Posterior cingulate gyrus (tissue), 11 donors: ENCODE measurements around the gene NAA60.
"Not testable (repeated sequence)": the region's sequence is repeated elsewhere in the genome, so short reads cannot be mapped to it uniquely, and the experiment has no call there.

Experiments used
- DNase-seq, 10 donors: peaks; one replicate each; pipeline versions ENCODE4 v3.0.0 to v3.0.0-alpha.2; 2020 to 2021; ENCODE audit warnings: mixed read lengths in 3 of 10
- intact Hi-C: fragments of 100-400 bp; cut with DNase I; formaldehyde crosslinking; loops from one replicate; pipeline ENCODE4 v1.15.1; 2023

NAA60 gene

DNA sequence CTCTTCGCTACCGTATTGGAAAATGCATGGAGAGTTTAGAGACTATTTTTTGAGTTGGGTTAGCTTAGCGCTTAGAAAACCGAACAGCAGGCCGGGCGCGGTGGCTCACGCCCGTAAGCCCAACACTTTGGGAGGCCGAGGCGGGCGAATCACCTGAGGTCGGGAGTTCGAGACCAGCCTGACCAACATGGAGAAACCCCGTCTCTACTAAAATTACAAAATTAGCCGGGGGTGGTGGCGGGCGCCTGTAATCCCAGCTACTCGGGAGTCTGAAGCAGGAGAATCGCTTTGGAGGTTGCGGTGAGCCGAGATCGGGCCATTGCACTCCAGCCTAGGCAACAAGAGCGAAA is 57.9 kb downstream of the NAA60 start:
- intact Hi-C loops: loop anchor here (2.0 kb wide), 1 partner anchor 195 kb away; no protein-coding TSS in a partner anchor
- peak in 1 of 10 donors; percentile 49 for DNase-seq

DNA sequence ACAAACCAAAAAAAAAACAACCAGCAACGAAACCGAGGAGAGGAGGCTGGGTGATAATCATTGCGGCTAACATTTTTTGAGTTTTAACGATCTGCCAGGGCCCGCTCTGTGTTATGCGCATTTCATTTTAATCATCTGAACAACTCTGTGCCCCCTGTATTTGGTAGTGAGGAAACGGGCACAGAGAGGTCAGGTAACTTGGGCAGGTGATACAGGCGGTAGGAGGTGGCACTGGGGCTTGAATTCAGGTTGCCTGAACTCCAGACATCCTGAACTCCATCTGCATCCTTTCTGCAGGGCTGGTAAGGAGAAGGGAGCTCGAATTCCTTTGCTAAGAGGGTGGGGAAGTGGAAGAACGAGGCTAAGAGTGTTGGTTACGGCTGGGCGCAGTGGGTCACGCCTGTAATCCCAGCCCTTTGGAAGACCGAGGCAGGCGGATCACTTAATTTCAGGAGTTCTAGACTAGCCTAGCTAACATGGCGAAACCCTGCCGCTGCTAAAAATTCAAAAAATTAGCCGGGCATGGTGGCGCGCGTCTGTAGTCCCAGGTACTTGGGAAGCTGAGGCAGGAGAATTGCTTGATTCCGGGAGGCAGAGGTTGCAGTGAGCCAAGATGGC is 58.4 kb downstream of the NAA60 start:
- DNase-seq: peak in 1 of 10 donors; percentile 60
- intact Hi-C loops: loop anchor here (2.0 kb wide), 1 partner anchor 195 kb away; no protein-coding TSS in a partner anchor

DNA sequence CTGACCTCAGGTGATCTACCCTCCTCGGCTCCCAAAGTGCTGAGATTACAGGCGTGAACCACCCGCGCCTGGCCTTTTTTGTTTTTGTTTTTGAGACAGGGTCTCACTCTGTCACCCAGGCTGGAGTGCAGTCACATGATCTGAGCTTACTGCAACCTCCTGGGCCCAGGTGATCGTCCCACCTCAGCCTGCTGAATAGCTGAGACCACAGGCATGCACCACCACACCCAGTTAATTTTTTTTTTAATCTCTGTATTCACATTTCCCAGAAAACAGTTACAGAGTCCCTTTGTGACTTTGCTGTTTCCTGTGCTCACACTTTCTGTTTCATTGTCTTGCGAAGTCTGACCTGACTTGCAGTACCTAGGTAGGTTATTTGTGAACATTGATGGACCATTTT is 60.0 kb downstream of the NAA60 start:
- intact Hi-C loops: no loop called here
- DNase-seq: no peak

DNA sequence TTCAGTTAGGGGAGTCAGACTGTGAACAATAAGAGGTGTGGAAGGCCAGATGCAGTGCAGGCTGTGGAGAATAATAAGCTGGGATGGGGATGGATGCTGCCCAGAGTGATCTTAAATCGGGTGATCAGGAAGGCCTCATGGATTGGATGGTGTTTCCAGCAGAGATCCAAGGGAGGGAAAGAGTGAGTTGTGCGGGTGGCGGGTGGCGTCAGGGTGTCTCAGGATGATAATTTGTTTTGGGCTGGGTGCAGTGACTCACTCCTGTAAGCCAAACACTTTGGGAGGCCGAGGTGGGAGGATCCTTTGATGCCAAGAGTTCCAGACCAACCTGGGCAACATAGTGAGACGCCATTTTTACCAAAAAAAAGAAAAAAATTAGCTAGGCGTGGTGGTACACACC is 65.3 kb downstream of the NAA60 start:
- peak in 1 of 10 donors; percentile 14 for DNase-seq
- intact Hi-C loops: no loop called here

DNA sequence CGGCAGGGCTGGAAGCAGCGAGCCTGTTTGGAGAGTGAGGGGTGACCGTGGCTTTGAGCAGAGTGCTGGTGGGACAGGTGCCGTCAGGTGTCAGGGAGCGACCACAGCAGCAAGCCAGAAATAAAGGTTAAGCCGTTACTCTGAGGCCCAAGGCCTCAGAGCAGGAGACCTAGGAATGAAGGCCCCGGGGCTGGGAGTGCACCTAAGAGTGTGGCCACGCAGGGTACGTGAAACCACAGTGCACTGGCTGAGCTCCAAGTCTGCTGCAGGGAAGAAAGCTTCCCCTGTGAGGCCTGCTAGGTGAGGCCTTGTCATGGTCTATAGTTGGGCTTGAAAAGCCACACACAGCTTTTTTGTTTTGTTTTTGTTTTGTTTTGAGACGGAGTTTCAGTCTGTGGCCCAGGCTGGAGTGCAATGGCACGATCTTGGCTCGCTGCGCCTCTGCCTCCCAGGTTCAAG is 66.0 kb downstream of the NAA60 start:
- peak in 1 of 10 donors; percentile 69 for DNase-seq
- intact Hi-C loops: no loop called here

DNA sequence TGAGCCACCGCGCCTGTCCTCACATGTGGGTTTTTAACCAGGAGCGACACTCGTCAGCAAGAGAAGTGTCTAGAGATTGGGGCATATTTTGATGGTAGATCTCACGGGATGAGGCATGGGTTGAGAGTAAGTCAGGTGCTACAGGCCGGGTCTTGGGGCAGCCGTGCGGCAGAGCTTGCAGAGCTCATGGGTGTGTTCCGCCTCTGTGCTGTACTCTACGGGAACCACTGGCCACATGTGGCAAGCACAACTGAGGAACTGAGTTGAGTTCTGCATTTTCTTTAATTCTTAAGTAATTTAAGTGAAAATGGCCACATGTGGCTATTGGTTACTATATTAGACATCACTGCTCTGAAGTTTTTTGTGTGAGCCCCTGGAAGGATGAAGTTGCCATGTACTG is 66.9 kb downstream of the NAA60 start:
- intact Hi-C loops: no loop called here
- DNase-seq: no peak

DNA sequence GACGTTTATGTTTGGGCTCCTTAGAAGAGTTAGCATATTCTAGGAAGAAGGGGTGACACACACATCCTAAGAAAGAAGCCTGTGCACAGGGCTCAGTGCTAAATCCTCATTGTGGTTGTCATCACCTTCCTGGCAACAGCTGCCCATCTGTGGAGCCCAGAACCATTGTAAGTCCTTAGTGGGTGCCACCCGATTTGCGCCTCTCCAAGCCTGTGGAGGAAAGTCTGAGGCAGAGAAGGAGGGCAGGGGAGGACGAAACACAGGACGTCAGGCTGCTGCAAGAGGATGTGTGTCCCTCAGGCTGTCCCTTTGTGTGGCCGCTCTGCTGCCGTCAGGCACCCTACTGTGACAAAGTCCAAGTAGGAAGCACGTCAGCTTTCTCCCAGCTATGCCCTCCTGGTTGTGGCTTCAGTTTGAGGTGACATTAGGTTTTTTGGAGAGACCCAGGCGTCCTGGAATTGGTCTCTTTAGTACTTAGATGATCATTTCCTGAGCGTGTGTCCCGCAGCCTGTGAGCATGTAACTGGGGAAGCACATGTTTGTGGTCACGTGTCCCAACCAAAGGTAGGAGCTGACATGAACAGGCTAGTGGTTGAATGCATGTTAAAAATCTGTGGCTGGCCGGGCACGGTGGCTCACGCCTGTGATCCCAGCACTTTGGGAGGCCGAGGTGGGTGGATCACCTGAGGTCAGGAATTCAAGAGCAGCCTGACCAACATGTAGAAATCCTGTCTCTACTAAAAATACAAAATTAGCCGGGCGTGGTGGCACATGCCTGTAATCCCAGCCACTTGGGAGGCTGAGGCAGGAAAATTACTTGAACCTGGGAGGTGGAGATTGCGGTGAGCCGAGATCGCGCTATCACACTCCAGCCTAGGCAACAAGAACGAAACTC is 68.1 kb downstream of the NAA60 start:
- peak in 1 of 10 donors; percentile 33 for DNase-seq
- intact Hi-C loops: no loop called here

DNA sequence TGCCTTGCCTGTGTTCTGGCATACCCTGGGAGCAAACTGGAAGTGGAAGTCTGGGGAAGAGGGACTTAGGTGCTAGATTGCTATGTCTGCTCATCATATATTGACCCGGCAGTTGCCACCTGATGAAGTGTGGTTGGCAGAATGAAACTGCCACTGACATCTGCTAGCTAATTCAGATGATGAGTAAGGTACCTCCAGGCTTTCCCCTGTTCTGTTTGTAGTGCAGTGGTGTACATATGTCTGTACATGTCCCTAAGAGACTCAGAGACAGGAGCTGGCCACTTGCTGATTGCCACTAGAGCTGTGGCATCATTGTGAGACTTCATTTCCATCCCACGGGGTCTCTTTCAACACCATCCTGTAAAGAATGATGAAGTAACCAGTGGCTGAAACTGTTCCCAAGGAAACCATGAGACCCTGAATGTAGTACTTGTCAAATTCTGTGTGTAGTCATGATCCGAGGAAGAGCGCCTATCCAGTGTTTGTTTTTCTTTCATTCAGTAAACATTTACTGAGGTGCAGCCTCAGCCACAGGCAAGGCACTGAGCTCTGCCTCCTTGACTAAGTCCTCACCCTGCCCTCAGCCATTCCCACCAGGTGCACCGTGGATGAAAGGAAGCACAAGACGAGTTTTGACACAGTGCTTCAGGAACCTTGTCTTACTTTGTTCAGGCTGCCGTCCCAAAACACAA is 70.6 kb downstream of the NAA60 start:
- no peak for DNase-seq
- intact Hi-C loops: no loop called here

DNA sequence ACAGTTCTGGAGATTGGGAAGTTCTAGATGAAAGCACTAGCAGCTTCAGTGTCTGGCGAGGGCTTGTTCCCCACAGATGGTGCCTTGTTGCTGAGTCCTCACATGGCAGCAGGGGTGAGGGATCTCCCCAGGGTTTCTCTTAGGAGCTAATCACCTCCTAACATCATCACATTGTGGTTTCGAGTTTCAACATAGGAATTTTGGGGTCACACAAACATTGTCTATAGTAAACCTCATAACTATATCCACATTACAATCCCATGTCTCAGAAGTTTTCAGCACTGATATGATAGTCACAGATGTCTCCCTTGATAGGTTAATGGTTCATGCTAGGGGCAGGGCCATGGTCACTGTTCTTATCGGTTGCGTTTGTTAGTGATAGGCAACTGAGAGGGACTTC is 71.1 kb downstream of the NAA60 start:
- intact Hi-C loops: no loop called here
- no peak for DNase-seq

DNA sequence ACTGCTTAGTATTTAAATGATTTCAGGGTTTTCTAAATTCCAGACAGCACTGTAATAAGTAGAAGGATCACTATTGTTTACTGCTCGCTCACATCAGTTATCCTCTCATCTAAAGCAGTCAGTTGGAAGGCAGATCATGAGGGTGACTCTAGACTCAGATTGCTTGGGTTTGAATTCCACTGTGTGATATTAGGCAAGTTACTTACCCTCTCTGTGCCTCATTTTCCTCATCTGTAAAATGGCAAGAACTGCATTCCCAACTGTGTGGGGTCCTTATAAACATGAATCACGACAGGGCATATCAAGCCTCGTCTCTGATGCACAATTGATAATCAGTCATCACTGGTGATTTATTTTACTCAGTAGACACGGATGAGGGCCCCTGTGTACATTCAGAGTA is 72.4 kb downstream of the NAA60 start:
- no peak for DNase-seq
- intact Hi-C loops: no loop called here

DNA sequence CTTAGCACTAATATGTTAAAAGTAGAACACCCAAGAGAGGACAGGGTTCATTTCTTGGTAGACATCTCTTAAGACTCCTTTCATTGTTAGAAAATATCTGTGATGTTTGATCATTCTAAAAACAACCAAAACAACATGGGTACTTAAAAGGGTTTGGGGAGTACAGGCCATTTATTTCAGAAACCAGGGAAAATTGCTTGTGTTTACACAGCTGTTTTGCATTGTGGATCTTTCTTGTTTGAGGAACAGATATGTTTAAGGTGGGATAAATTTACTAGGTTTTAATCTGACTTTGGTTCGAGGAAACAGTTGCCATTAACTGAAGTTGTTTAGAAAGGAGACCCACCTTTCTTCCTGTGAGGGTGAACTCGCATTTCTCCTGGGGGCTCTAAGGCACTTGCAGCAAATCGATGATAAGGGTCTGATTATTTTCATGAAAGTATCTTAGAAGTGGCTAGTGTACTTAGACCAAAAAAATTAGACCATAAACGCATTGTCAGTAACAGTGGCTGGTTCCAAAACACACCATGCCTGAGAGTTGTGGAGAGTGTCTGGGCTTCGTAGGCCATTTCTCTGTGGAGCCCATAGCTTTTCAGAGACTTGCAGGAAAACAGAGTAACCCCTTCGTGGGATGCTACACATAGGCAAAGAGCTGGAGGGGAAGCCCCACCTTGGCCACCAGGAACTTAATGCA is 75.0 kb downstream of the NAA60 start:
- DNase-seq: no peak
- intact Hi-C loops: no loop called here

DNA sequence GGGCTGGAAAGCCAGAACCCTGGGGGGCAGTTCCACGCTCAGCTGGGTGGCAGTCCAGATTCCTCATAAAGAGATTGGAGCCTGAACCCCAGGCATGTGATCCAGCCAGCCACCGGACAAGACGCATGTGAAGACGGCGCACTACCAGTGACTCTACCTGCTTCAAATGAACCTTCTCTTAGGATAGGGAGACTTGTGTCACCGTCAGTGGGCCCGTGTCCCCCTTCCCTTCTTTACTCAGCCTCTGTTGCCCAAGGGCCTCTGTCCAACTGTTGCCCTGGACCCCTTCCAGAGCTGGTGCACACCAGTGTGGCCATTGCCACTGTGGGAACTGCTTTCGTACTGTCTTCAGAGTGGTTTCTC is 75.5 kb downstream of the NAA60 start:
- no peak for DNase-seq
- intact Hi-C loops: no loop called here

DNA sequence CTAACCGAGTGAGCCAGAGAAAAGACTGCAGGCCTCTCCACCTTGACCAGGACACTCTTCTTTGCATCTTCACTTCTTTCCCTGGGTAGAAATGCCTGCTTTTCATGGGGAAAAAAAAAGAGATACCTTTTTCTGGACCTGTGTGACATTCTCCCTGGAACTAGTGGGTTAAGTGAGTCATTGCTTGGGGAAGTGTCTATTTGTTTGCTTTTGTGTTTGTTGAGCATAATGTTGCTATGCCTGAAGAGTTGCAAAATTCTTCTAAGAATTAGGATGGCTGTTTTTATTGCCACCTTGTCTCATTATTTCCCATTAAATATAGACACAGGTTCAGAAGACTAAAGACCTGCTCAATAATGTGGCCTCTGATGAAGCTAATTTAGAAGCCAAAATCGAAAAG is 76.1 kb downstream of the NAA60 start:
- no peak for DNase-seq

DNA sequence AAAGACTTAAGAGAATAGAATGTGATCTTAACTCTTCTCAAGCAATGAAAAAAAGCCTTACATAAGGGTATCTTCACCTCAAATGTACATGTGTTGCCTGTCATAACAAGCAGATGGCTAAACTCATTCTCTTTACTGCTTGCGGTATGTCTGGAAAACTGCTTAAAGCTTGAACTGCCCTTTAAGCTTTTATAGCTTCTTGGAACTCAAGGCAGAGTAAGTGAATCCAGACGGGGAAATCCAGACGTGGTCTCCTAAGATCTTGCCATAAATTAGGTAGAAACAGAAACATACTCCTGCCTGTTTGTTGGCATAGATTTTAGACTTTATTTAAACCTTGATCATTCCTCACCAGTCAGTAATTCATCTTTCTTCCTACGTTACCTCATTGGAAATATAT is 76.9 kb downstream of the NAA60 start:
- intact Hi-C loops: no loop called here
- no peak for DNase-seq

More for the DNA sequence above, 76.1 kb downstream of the NAA60 start:
- intact Hi-C loops: no loop called here

DNA sequence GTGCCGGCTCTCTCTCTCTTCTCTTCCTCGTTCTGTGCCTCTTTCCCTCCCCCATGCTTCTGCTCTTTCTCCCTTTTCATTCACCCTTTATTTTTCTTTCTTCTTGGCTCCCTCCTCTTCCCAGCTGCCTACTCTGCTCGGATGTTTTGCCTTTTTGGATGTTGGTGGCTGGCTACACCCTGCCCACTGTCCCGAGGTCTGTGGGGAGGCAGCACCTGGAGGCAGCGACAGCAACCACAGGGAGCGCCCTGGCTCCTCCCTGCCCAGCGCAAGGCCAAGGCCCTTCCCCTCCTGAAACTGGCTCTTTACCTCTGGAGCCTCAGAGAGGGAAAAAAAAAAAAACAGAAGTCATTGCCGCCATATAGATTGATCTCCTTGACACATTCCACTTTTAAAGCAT is 77.4 kb downstream of the NAA60 start:
- no peak for DNase-seq
- intact Hi-C loops: no loop called here

DNA sequence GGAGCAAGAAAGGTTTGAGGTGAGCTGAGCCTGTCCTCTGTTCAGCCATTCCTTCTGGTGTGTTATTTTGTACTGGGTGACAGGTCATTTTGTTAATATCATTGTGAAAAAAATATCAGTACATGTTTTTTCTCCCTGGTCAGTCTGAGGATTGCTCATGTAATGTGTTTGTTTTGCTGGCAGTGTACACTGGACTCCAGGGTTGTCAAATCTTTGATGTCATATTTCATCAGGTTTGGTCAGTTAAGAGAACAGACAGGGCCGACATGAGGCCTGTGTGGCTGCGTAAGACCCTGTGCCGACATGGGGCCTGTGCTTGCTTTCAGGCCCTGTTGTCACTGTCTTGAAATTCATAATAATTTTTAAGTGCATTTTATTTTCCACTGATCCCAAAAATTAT is 79.8 kb downstream of the NAA60 start:
- intact Hi-C loops: no loop called here
- DNase-seq: no peak

DNA sequence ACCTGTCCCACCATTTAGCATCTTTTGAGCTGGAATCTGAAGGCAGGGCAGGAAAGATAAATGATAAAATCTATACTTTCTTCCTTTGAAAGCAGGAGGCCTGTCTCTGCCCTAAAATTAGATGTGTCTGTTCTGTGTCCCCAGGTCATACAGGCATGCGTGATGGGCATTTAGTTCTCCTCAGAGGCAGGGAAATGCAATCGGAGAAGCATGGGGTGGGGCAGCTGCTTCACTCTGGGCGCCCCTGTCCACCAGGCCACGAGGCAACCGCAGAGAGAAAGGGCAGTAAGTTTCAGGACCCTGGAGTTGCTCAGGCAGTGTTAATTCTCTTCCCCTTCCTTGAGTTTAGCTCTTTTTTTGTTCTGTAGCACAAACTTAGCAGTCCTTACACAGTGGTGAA is 82.5 kb downstream of the NAA60 start:
- no peak for DNase-seq
- intact Hi-C loops: no loop called here

DNA sequence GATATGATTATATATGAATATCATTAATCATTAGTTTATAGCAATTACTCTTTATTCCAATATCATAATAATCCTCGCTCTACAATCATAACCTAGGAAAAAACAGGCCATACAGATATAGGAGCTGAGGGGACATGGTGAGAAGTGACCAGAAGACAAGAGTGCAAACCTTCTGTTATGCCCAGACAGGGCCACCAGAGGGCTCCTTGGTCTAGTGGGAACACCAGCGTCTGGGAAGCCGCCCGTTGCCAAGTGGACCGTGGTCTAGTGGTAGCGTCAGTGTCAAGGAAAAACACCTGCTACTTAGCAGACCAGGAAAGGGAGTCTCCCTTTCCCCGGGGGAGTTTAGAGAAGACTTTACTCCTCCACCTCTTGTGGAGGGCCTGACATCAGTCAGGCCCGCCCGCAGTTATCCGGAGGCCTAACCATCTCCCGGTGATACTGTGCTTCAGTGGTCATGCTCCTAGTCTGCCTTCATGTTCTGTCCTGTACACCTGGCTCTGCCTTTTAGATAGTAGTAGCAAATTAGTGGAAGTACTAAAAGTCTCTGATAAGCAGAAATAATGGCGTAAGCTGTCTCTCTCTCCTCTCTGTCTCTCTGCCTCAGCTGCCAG is 83.8 kb downstream of the NAA60 start:
- peak; percentile 57 to 96 (median 83) for DNase-seq
- intact Hi-C loops: not testable (repeated sequence)

DNA sequence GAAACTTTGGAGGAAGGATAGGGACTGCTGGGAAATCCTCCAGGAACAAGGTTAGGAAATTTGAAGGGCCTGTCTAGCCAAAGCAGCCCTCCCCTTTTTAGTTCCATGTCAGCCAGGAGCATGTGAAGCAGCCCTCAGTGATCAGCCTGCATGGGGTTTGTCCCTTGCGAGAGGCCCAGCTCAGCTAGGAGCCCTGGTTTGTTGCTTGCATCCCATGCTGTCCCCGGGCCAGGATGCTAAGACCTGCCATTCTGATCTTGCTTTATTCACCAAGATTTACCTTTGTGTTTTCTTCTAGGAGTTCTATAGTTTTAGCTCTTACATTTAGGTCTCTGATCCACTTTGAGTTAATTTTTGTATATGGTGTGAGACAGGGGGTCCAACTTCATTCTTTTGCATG is 84.9 kb downstream of the NAA60 start:
- intact Hi-C loops: no loop called here
- no peak for DNase-seq

DNA sequence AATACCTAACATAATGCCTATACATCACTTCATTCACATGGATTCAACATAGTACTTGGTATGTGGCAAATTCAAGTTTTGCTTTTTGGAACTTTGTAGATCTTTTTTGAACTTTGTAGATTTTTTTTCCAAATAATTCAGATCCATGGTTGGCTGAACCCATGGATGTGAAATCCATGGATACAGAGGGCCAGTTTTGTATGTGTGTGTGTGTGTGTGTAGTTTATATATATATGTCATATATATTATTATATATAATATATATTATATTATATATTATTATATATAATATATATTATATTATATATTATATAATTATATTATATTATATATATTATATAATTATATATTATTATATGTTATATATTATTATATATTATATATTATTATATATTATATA is 85.7 kb downstream of the NAA60 start:
- intact Hi-C loops: no loop called here
- no peak for DNase-seq
